GM21576 (cell line): ENCODE data around the gene NUP153.
"Not testable (repeated sequence)": the region's sequence is repeated elsewhere in the genome, so short reads cannot be mapped to it uniquely, and the experiment has no call there.

Experiments used
- ATAC-seq: cut with Tn5 transposase; IDR thresholded peaks from one replicate; pipeline ENCODE4 v1.9.1; 2021; ENCODE audit warnings: mild to moderate bottlenecking, moderate library complexity; ENCODE audit not compliant: unreplicated experiment

NUP153 gene

GRCh38 chr6:17714879-17715851 is 8.4 kb upstream of the NUP153 start:
- peak; percentile 82 for ATAC-seq

- no peak for ATAC-seq
Observed at GRCh38 chr6:17714177-17714576, 7.5 kb upstream of the NUP153 start.

DNA sequence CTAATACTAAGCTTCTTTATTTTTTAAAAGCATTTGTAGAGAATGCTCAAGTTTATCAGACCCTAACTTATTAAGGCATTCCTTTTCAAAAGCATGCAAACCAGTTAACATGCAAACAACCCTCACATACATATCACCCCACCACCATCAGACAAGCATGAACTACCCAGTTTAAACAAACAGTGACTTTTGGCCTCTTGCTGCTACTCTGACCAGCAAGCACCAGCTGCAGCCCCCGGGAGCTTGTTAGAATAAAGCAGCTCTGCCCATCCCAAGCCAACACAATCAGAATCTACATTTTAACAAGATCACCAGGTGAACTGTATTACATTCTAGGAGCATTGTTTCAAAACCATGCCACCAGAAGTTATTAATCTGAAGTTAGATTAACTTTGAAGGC is 5.9 kb upstream of the NUP153 start:
- no peak for ATAC-seq

- no peak for ATAC-seq
Observed at GRCh38 chr6:17710331-17710730, 3.6 kb upstream of the NUP153 start.

DNA sequence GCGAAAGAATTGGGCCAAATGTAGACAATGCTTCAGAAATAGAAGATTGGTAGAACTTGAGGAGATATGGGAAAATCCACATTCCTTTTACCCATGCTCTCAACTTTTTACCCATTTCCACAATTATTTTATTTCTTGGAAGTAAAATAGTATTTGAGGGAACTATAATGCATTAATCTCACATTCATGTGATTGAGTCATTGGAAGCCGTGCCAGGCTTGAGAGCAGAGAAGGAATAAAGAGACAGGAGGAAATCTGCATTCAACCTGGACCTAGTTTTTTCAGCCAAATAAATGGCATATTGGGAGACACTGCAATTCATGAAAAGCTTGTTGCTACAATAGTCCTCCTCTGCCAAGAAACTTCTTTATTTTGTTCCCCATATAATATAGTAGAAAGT is 2.8 kb upstream of the NUP153 start:
- ATAC-seq = no peak

DNA sequence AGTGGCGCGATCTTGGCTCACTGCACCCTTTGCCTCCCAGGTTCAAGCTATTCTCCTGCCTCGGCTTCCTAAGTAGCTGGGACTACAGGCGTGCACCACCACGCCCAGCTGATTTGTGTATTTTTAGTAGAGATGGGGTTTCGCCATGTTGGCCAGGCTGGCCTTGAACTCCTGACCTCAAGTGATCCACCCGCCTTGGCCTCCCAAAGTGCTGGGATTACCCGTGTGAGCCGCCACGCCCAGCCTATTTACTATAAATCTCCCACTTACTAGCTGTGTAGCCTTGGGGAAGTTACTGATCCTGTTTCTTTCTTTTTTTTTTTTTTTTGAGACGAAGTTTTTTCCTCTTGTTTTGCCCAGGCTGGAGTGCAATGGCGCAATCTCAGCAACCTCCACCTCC is 1.3 kb upstream of the NUP153 start:
- ATAC-seq = not testable (repeated sequence)

GRCh38 chr6:17707371-17707651 is 586 bp upstream of the NUP153 start:
- ATAC-seq = no peak

DNA sequence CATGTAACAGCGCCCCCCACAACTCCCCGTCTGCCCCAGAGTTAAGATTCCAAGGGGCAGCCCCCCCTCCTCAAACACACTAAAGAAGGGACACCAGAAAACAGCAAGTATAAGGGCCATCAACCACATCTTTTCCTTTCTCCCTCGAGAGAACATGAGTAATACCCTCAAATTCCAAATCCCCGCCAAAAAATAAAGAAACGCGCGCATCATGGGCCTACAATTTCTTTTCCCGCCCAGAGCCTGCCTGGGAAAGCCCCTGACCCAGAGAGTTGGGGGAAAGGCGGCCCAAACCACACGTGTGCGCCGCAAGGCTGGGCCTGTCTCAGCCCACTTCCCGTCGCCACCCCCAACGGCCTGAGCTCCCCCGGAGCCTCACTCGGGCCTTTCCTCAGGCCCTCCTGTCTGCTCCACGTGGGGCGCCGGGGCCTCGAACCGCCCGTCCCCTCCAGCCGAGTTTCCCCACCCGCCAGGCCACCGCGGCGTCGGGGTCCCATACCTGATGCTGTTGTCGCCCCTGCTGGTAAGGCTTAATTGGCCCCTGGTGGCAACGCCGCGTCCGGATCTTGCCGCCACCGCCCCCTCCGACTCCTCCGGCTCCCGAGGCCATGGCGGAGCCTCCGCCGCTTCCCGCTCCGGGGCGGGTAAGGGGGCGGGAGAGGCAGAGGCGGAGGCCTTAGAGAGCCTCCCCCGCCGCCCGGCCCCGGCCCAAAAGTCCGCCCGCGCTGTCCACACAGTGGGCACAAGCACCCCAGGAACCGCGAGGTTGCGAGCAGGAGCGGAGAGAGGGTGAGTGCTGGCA is 746 bp downstream of the NUP153 start:
- ATAC-seq = peak; percentile 60

DNA sequence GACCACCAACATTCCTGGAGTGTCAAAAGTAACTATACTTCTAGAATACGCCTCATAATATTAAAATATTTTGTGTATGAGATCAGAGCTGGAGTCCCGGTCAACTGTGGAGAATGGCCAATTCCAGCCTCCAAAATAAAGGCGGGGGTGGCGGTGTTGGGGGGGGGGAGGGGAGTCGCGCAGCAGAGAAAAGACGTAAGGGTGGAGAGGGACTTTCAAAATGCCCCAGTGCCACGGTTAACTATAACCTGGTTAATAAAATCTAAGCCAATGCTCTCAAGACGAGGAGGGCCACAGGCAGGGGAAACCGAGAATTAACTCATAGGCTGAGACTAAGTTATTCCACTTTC is 1.3 kb downstream of the NUP153 start:
- ATAC-seq = peak; percentile 1

- no peak for ATAC-seq
Observed at GRCh38 chr6:17703256-17703694, 3.5 kb downstream of the NUP153 start.

DNA sequence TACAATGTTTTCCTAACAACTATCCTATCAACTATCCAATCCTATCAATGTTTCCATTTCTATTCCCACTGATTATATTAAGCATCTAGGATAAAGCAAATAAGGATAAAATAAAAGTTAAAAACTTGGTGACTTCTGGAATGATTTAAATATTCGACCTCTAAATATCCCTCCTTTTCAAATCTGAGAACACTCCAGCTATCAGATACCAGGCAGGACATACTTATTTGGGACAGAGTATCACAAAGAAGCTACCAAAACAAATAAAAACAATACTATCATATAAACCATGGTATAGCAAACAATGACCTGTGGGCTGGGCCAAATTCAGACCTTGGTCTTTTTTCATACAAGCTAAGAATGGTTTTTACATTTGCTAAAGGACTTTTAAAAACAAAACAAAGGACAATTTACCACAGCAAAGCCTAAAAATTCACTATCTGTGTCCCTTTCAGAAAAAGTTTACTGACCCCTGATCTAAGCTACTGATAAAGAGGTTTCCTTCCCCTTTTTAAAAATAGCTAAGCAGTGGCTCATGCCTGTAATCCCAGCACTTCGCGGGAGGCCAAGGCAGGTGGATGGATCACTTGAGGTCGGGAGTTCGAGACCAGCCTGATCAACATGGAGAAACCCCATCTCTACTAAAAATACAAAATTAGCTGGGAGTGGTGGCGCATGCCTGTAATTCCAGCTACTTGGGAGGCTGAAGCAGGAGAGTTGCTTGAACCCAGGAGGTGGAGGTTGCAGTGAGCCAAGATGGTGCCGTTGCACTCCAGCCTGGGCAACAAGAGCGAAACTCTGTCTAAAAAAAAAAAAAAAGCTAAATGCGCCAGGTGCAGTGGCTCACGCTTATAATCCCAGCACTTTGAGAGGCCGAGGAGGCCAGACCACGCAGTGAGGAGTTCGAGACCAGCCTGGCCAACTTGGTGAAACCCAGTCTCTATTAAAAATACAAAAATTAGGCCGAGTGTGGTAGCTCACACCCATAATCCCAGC is 6.0 kb downstream of the NUP153 start:
- ATAC-seq = no peak

DNA sequence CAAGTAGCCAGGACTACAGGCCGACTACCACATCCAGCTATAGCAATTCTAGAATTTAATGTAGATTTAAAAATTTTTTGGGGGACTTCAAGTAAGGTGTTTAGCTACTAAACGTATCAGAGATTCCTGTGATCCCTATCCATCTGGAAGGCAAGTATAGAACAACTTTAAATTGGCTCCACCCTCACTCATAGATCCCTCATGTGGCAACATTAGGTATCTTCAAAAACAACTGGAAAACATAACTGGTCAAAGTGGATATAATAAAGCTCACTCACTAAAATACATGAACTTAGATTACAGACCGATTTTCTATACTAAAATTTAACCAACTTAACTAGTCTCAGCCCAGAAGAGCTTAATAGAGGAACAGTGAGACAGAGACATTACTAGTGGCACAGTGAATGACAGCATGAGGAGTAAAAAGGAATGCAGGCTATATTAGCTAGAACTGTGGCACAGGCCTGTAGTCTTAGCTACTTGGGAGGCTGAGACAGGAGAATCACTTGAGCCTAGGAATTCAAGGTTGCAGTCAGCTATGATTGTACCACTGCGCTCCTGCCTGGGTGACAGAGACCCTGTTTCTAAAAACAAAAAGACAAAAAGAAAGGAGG is 14.7 kb downstream of the NUP153 start:
- no peak for ATAC-seq

GRCh38 chr6:17688481-17688880 is 18.2 kb downstream of the NUP153 start:
- no peak for ATAC-seq

DNA sequence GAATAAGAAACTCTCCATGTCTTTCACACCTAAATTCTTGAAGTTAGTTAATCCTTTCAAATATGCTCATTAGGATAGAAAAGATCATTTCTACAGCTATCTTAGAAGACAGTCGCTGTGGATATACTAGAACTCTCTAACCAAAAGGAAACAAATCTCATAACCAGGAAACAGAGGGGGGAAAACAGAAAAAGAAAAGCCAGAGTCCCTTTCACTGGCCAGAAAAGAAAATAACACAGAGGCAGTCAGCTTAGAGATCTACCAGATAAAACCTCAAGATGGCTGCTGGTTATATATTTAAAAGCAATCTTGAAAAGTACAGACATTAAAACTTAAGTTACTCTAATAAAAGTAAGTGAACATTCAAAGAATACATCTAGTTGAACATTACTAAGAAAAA is 19.6 kb downstream of the NUP153 start:
- no peak for ATAC-seq

DNA sequence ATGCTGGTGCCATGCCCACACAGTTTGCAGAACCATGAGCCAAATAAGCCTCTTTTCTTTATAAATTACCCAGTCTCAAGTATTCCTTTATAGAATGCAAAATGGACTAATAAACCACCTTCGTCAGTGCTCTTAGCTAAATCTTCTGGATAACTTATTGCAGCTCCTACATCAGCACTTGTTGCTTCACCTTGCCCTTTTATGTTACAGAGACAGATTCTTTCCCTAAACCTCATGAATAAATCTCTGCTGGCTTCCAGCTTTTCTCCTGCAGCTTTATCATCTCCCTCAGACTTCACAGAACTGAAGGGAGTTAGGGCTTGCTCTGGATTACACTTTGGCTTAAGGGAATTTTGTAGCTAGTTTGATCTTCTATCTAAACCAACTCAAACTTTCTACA is 22.6 kb downstream of the NUP153 start:
- ATAC-seq = no peak

- no peak for ATAC-seq
Observed at GRCh38 chr6:17683428-17683827, 23.3 kb downstream of the NUP153 start.

DNA sequence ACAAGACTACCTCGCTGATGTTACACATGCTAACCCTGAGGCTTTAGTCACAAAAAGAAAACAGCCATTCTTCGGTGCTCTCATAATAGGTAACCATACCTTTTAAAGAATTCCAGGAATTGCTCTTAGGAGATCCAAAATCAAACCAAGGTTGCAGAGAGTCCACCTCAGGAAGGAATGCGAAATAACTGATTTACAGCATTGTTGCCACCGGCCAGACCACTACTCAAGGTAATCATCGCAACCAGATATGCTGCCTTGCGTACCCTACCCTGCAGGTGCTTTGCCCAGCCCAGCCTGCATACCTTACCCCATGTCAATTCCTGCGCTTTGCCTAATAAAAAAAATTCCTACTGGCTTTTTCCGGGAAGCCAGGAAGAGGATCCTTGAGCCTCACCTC is 27.0 kb downstream of the NUP153 start:
- ATAC-seq = no peak

GRCh38 chr6:17677602-17678001 is 29.1 kb downstream of the NUP153 start:
- no peak for ATAC-seq

- no peak for ATAC-seq
Observed at GRCh38 chr6:17673543-17674254, 33.0 kb downstream of the NUP153 start.
